ENCODE results near the gene TRAT1.
A peak's percentile ranks its signal among the peaks of the same experiment; 100 is the strongest.

TRAT1 gene

DNA sequence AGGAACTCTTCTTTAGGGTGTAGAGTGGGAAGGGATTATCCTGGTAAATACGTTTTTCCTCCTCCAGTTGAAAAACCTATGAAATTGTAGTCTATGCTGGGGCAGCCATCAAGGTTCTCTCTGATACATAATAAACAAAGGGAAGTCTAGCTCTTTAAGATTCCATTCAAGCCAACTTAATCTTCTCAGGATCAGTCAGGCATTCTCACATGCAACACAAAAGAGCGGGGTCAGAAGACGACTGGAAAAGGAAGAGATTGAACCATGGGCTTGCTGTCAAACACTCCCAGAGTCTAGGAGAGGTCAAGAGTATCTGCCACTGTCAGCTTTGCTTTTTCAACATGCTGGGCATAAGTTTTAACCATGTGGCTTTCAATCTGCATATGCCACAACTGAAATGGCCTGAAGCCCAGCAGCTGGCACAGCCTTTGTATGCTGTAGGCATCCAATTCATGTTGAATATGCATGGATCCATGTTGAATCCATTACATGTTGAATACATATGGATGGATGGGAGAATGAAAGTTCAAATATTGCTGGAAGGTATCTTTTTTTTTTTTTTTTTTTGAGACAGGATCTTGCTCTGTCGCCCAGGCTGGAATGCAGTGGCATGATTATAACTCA is 8.5 kb downstream of the TRAT1 start:
- TF ChIP-seq, protein P1, sequence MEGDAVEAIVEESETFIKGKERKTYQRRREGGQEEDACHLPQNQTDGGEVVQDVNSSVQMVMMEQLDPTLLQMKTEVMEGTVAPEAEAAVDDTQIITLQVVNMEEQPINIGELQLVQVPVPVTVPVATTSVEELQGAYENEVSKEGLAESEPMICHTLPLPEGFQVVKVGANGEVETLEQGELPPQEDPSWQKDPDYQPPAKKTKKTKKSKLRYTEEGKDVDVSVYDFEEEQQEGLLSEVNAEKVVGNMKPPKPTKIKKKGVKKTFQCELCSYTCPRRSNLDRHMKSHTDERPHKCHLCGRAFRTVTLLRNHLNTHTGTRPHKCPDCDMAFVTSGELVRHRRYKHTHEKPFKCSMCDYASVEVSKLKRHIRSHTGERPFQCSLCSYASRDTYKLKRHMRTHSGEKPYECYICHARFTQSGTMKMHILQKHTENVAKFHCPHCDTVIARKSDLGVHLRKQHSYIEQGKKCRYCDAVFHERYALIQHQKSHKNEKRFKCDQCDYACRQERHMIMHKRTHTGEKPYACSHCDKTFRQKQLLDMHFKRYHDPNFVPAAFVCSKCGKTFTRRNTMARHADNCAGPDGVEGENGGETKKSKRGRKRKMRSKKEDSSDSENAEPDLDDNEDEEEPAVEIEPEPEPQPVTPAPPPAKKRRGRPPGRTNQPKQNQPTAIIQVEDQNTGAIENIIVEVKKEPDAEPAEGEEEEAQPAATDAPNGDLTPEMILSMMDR (IDR thresholded peaks at IDR 0.05; ENCODE audit: insufficient read depth, low read depth, low read length, missing control alignments) = no peak
- H3K4me3 ChIP-seq (ENCODE audit: low read length) = no peak overlapping the region

GRCh38 chr3:108833611-108834010 is 11.0 kb downstream of the TRAT1 start:
- H3K4me3 ChIP-seq (ENCODE audit: low read length) = no peak overlapping the region
- TF ChIP-seq, protein P1 (IDR thresholded peaks at IDR 0.05; ENCODE audit: insufficient read depth, low read depth, low read length, missing control alignments) = no peak
- DNase-seq (ENCODE audit: low read depth) = no peak

More for the DNA sequence above, 8.5 kb downstream of the TRAT1 start:
- no peak for DNase-seq (ENCODE audit: low read depth)

GRCh38 chr3:108834551-108834950 is 12.0 kb downstream of the TRAT1 start:
- H3K4me3 ChIP-seq (ENCODE audit: low read length) = no peak overlapping the region

GRCh38 chr3:108835101-108835500 is 12.5 kb downstream of the TRAT1 start:
- H3K4me3 ChIP-seq (ENCODE audit: low read length) = no peak overlapping the region
- DNase-seq (ENCODE audit: low read depth) = peak; percentile 24
- TF ChIP-seq, protein P1 (IDR thresholded peaks at IDR 0.05; ENCODE audit: insufficient read depth, low read depth, low read length, missing control alignments) = no peak

More at GRCh38 chr3:108834551-108834950, 12.0 kb downstream of the TRAT1 start:
- TF ChIP-seq, protein P1 (IDR thresholded peaks at IDR 0.05; ENCODE audit: insufficient read depth, low read depth, low read length, missing control alignments) = no peak
- DNase-seq (ENCODE audit: low read depth) = no peak

GRCh38 chr3:108838436-108838835 is 15.8 kb downstream of the TRAT1 start:
- no peak for DNase-seq (ENCODE audit: low read depth)
- TF ChIP-seq, protein P1 (IDR thresholded peaks at IDR 0.05; ENCODE audit: insufficient read depth, low read depth, low read length, missing control alignments) = no peak
- no peak overlapping the region for H3K4me3 ChIP-seq (ENCODE audit: low read length)

GRCh38 chr3:108845709-108846293 is 23.2 kb downstream of the TRAT1 start:
- DNase-seq (ENCODE audit: low read depth) = no peak
- TF ChIP-seq, protein P1 (IDR thresholded peaks at IDR 0.05; ENCODE audit: insufficient read depth, low read depth, low read length, missing control alignments) = no peak
- H3K4me3 ChIP-seq (ENCODE audit: low read length) = no peak overlapping the region

DNA sequence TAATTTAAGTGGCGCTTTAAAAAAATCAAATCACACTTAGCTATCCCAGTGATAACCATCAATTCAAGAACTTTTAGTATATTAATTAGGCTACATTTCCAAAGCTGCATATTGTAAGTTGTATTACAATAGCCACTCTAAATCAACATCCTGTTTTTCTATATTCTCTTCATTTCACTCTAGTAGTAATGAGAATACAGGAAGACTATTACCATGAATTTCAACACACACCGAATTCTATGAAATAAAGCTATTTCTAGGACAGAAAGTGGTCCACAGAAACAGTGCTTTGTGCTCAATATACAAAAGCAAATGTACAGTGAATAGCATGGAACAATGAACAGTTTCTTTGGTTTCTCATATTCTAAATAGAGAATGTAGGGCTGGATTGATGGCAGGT is 24.6 kb downstream of the TRAT1 start:
- TF ChIP-seq, protein P1 (IDR thresholded peaks at IDR 0.05; ENCODE audit: insufficient read depth, low read depth, low read length, missing control alignments) = no peak

More for the DNA sequence above, 24.6 kb downstream of the TRAT1 start:
- H3K4me3 ChIP-seq (ENCODE audit: low read length) = no peak overlapping the region
- DNase-seq (ENCODE audit: low read depth) = no peak
